NCI-H2196 treated with DMSO at 0.1 percent for 48 hours (cell line): Measurements from ENCODE around the gene KCNK17.

Experiments
- DNase-seq: peaks from one replicate; lab custom pipeline; 2025; ENCODE audit not compliant: unreplicated experiment; lab: John Stamatoyannopoulos, UW

KCNK17 gene

GRCh38 chr6:39269961-39270360 is 44.3 kb downstream of the KCNK17 start:
- no peak for DNase-seq

GRCh38 chr6:39268721-39269120 is 45.5 kb downstream of the KCNK17 start:
- no peak for DNase-seq

- DNase-seq = no peak
Measured at GRCh38 chr6:39268171-39268570, 46.0 kb downstream of the KCNK17 start.

- DNase-seq = no peak
Measured at GRCh38 chr6:39266782-39267355, 47.4 kb downstream of the KCNK17 start.

- DNase-seq = no peak
Measured at GRCh38 chr6:39266375-39266774, 47.8 kb downstream of the KCNK17 start.

- no peak for DNase-seq
Measured at GRCh38 chr6:39263303-39264037, 50.7 kb downstream of the KCNK17 start.

- DNase-seq = no peak
Measured at GRCh38 chr6:39261751-39262150, 52.5 kb downstream of the KCNK17 start.

- DNase-seq = no peak
Measured at GRCh38 chr6:39260953-39261352, 53.3 kb downstream of the KCNK17 start.

GRCh38 chr6:39260456-39260855 is 53.8 kb downstream of the KCNK17 start:
- DNase-seq = no peak

GRCh38 chr6:39256294-39256940 is 57.8 kb downstream of the KCNK17 start:
- DNase-seq = no peak

GRCh38 chr6:39254999-39255535 is 59.2 kb downstream of the KCNK17 start:
- no peak for DNase-seq

GRCh38 chr6:39251406-39251805 is 62.8 kb downstream of the KCNK17 start:
- no peak for DNase-seq

GRCh38 chr6:39250507-39250906 is 63.7 kb downstream of the KCNK17 start:
- no peak for DNase-seq

GRCh38 chr6:39249278-39249677 is 64.9 kb downstream of the KCNK17 start:
- no peak for DNase-seq
